ENCODE measurements around the gene HECW1. TPM values are rescaled to one million over a fixed set of nuclear protein-coding genes. Genes with fewer than 3 reads are reported as not detected.

The HECW1 gene
- total and polyA plus RNA-seq, 10 of the 15 experiments (the other 5 are each of a cell fraction or from before 2014, with no cell fraction given): under 0.01 to 0.31 (median 0.04) TPM; not detected in 3

GRCh38 chr7:43289826-43290225, 177.4 kb downstream of the HECW1 start (continued):
- TF ChIP-seq E4F1 (IDR thresholded peaks at IDR 0.05; ENCODE audit: borderline replicate concordance, partially characterized antibody) (no peak), MEF2A (IDR thresholded peaks at IDR 0.05; ENCODE audit: insufficient read depth, low read depth, low read length) (no peak), EP300 (IDR thresholded peaks at IDR 0.05; ENCODE audit: borderline replicate concordance in 1 of 2, control insufficient read depth in 1 of 2, low read depth in 2 of 2, low read length in 2 of 2) (no peak), JUND (IDR thresholded peaks at IDR 0.05; ENCODE audit: low read depth, low read length) (no peak), HCFC1 (IDR thresholded peaks at IDR 0.05; ENCODE audit: low read length) (no peak), RB1 (IDR thresholded peaks at IDR 0.05; ENCODE audit: borderline replicate concordance) (no peak), ZBTB40 (IDR thresholded peaks at IDR 0.05; ENCODE audit: borderline replicate concordance) (no peak), CHD4 (IDR thresholded peaks at IDR 0.05) (no peak)

Data from GM12878 (cell line).